IMR-90 (cell line): ENCODE data around the gene GALNT13. TPM values are rescaled to one million over a fixed set of nuclear protein-coding genes. Genes with fewer than 3 reads are reported as not detected.

Experiments used
- ATAC-seq: fragments of 200-7000 bp; cut with Tn5 transposase; 2 replicates; pipeline ENCODE4 v1.9.1; 2020; ENCODE audit warnings: low read depth, mild to moderate bottlenecking, moderate library complexity
- BruUV-seq: library from RNA; stranded (reverse); fragments of 400-500 nt; replicated peaks from 2 replicates; lab custom pipeline; 2021; lab: Mats Ljungman, UMichigan
- CTCF ChIA-PET: fragments of 300-600 bp; formaldehyde crosslinking; extraction: SDS; loops from one replicate; lab custom pipeline; 2021; ENCODE audit warnings: antibody characterized with exemption; lab: Yijun Ruan, JAX
- POLR2A ChIA-PET: fragments of 300-600 bp; sonication (Branson Sonifier 250); formaldehyde crosslinking; loops from one replicate; lab custom pipeline; 2022; ENCODE audit warnings: antibody characterized with exemption; ENCODE audit not compliant: unreplicated experiment; lab: Charles Lee
- DNase-seq: peaks from one replicate; pipeline ENCODE4 v3.0.0; 2013
- H2AFZ ChIP-seq: replicated peaks from 2 replicates; pipeline ENCODE3; 2013; ENCODE audit warnings: low read length, mild to moderate bottlenecking; ENCODE audit not compliant: poor library complexity
- H2AK5ac ChIP-seq: 2 replicates; pipeline ENCODE4 v1.6.1; 2013; ENCODE audit warnings: low read depth, low read length, inconsistent platforms
- H2AK9ac ChIP-seq: replicated peaks from 2 replicates; pipeline ENCODE3; 2013; ENCODE audit warnings: mild to moderate bottlenecking, low read depth, low read length, moderate library complexity; ENCODE audit not compliant: poor library complexity
- H2BK120ac ChIP-seq: 2 replicates; pipeline ENCODE4 v1.6.1; 2013; ENCODE audit warnings: low read depth, low read length, inconsistent platforms
- H2BK15ac ChIP-seq: 3 replicates; pipeline ENCODE4 v1.6.1; 2013; ENCODE audit warnings: low read depth, low read length, inconsistent platforms
- H2BK20ac ChIP-seq: 2 replicates; pipeline ENCODE4 v1.6.1; 2013; ENCODE audit warnings: low read depth, mild to moderate bottlenecking, inconsistent platforms, low read length, moderate library complexity
- H2BK5ac ChIP-seq: 2 replicates; pipeline ENCODE4 v1.6.1; 2013; ENCODE audit warnings: mild to moderate bottlenecking, low read depth, low read length, inconsistent platforms; ENCODE audit not compliant: poor library complexity, severe bottlenecking
- H3K14ac ChIP-seq: replicated peaks from 2 replicates; pipeline ENCODE4 v1.6.1; 2013; ENCODE audit warnings: low read depth, low read length, inconsistent platforms
- H3K18ac ChIP-seq: 2 replicates; pipeline ENCODE4 v1.6.1; 2013; ENCODE audit warnings: low read depth, low read length, control low read depth
- H3K23ac ChIP-seq: 2 replicates; pipeline ENCODE4 v1.6.1; 2013; ENCODE audit warnings: low read depth, low read length, inconsistent platforms
- H3K27ac ChIP-seq: 2 replicates; pipeline ENCODE4 v1.5.1; 2013; ENCODE audit warnings: mild to moderate bottlenecking, control low read depth, low read length; ENCODE audit not compliant: insufficient read depth
- H3K27me3 ChIP-seq: 2 replicates; pipeline ENCODE4 v1.6.1; 2013; ENCODE audit warnings: low read length; ENCODE audit not compliant: control insufficient read depth, insufficient read depth
- H3K36me3 ChIP-seq: 2 replicates; pipeline ENCODE4 v1.6.1; 2013; ENCODE audit warnings: low read length, mixed read lengths; ENCODE audit not compliant: control insufficient read depth, insufficient read depth
- H3K4ac ChIP-seq: 2 replicates; pipeline ENCODE4 v1.6.1; 2013; ENCODE audit warnings: low read depth, low read length, inconsistent platforms
- H3K4me1 ChIP-seq: 2 replicates; pipeline ENCODE4 v1.6.1; 2013; ENCODE audit warnings: low read length, mixed read lengths; ENCODE audit not compliant: control insufficient read depth, insufficient read depth
- H3K4me2 ChIP-seq: 2 replicates; pipeline ENCODE4 v1.6.1; 2013; ENCODE audit warnings: low read depth, mild to moderate bottlenecking, control low read depth, low read length, moderate library complexity
- H3K4me3 ChIP-seq: 2 replicates; pipeline ENCODE4 v1.5.1; 2013; ENCODE audit warnings: low read depth, mild to moderate bottlenecking, control low read depth, low read length, moderate library complexity; ENCODE audit not compliant: insufficient read depth
- H3K56ac ChIP-seq: 2 replicates; pipeline ENCODE4 v1.6.1; 2013; ENCODE audit warnings: low read length, inconsistent platforms; ENCODE audit not compliant: insufficient read depth; ENCODE audit errors: extremely low read depth
- H3K79me1 ChIP-seq, 2 experiments: 2 replicates each; pipeline ENCODE4 v1.6.1; 2013; ENCODE audit warnings: low read length in 2 of 2, inconsistent platforms in 1 of 2, low read depth in 1 of 2
- H3K9ac ChIP-seq: 2 replicates; pipeline ENCODE4 v1.6.1; 2013; ENCODE audit warnings: low read depth, low read length, control low read depth
- H3K9me1 ChIP-seq: 2 replicates; pipeline ENCODE4 v1.6.1; 2013; ENCODE audit warnings: low read length, inconsistent platforms; ENCODE audit not compliant: insufficient read depth
- H3K9me3 ChIP-seq: 2 replicates; pipeline ENCODE4 v1.6.1; 2013; ENCODE audit warnings: low read length; ENCODE audit not compliant: control insufficient read depth, insufficient read depth
- H4K20me1 ChIP-seq: 2 replicates; pipeline ENCODE4 v1.6.1; 2013; ENCODE audit warnings: low read length, inconsistent platforms; ENCODE audit not compliant: insufficient read depth
- H4K5ac ChIP-seq: 2 replicates; pipeline ENCODE4 v1.6.1; 2013; ENCODE audit warnings: mild to moderate bottlenecking, low read depth, low read length, control low read depth
- H4K8ac ChIP-seq, 2 experiments: 2 replicates each; pipeline ENCODE4 v1.6.1; 2013; ENCODE audit warnings: low read depth in 2 of 2, low read length in 2 of 2, control low read depth in 1 of 2, inconsistent platforms in 1 of 2
- H4K91ac ChIP-seq: 2 replicates; pipeline ENCODE4 v1.6.1; 2013; ENCODE audit warnings: low read depth, low read length, inconsistent platforms; ENCODE audit not compliant: insufficient read depth
- BHLHE40 ChIP-seq: fragments of 150-350 bp; IDR thresholded peaks from 2 replicates; pipeline ENCODE4 v1.6.1; 2016; ENCODE audit warnings: mild to moderate bottlenecking, low read depth, low read length
- CEBPB ChIP-seq: IDR thresholded peaks from 2 replicates; pipeline ENCODE4 v1.6.1; 2012; ENCODE audit warnings: low read depth, low read length, improper control_type of control experiment
- CHD1 ChIP-seq: IDR thresholded peaks from 2 replicates; pipeline ENCODE4 v1.6.1; 2012; ENCODE audit warnings: low read depth, low read length, improper control_type of control experiment
- MAFK ChIP-seq: IDR thresholded peaks from 2 replicates; pipeline ENCODE4 v1.6.1; 2012; ENCODE audit warnings: low read depth, low read length, improper control_type of control experiment
- MAZ ChIP-seq: IDR thresholded peaks from 2 replicates; pipeline ENCODE4 v1.6.1; 2012; ENCODE audit warnings: low read depth, mild to moderate bottlenecking, low read length, improper control_type of control experiment, moderate library complexity, borderline replicate concordance
- MXI1 ChIP-seq: IDR thresholded peaks from 2 replicates; pipeline ENCODE4 v1.6.1; 2012; ENCODE audit warnings: low read depth, mild to moderate bottlenecking, low read length, moderate library complexity, borderline replicate concordance
- POLR2A ChIP-seq: IDR thresholded peaks from 2 replicates; pipeline ENCODE4 v1.6.1; 2012; ENCODE audit warnings: mild to moderate bottlenecking, low read depth, low read length
- RAD21 ChIP-seq: IDR thresholded peaks from 2 replicates; pipeline ENCODE4 v1.6.1; 2012; ENCODE audit warnings: low read length, improper control_type of control experiment
- RCOR1 ChIP-seq: IDR thresholded peaks from 2 replicates; pipeline ENCODE4 v1.6.1; 2012; ENCODE audit warnings: mild to moderate bottlenecking, low read length, improper control_type of control experiment; ENCODE audit not compliant: insufficient replicate concordance
- RFX5 ChIP-seq: IDR thresholded peaks from 2 replicates; pipeline ENCODE4 v1.8.0; 2012; ENCODE audit warnings: low read depth, mild to moderate bottlenecking, low read length, moderate library complexity
- WGBS, 2 experiments: methylation state at CpG; one replicate each; pipeline versions ENCODE4 v1.1.5 to v1.1.7; 2013; ENCODE audit warnings: missing lambda C conversion rate in 2 of 2; ENCODE audit not compliant: insufficient read length in 1 of 2; ENCODE audit errors: extremely low coverage in 2 of 2; 5-methylcytosine and 5-hydroxymethylcytosine counted together
- dilution Hi-C: fragments of 300-500 bp; cut with HindIII; formaldehyde crosslinking; loops from one replicate; pipeline ENCODE4 v1.14.3; 2018; ENCODE audit warnings: low sequenced_read_pairs; ENCODE audit not compliant: unreplicated experiment
- in situ Hi-C: fragments of 300-500 bp; cut with MboI; formaldehyde crosslinking; loops from 3 replicates; pipeline ENCODE4 v1.14.3; 2019; ENCODE audit warnings: low sequenced_read_pairs, inconsistent platforms, mixed read lengths
- intact Hi-C: fragments of 100-400 bp; cut with micrococcal nuclease; formaldehyde crosslinking; loops from 2 replicates; pipeline ENCODE4 v1.10.0; 2022
- polyA plus RNA-seq, 3 experiments: library from polyadenylated mRNA; depleted of rRNA; stranded (reverse); fragments of >200 nt; gene quantifications; 2 replicates each; pipeline ENCODE4 v1.2.3, GENCODE V29; 2012; ENCODE audit warnings: low replicate concordance in 1 of 3
- total RNA-seq: library from RNA; depleted of rRNA; stranded (reverse); fragments of >200 nt; gene quantifications from 2 replicates; pipeline ENCODE4 v1.2.3, GENCODE V29; 2012
- TF ChIP-seq, protein P1 (sequence below): conservative IDR thresholded peaks from 2 replicates; pipeline ENCODE4 v1.5.1; 2012; ENCODE audit warnings: mild to moderate bottlenecking, low read depth, low read length, improper control_type of control experiment

Gene GALNT13
- total and polyA plus RNA-seq, 2 of the 4 experiments (the other 2 are of a cell fraction), result 0.03 TPM; not detected in 1

DNA sequence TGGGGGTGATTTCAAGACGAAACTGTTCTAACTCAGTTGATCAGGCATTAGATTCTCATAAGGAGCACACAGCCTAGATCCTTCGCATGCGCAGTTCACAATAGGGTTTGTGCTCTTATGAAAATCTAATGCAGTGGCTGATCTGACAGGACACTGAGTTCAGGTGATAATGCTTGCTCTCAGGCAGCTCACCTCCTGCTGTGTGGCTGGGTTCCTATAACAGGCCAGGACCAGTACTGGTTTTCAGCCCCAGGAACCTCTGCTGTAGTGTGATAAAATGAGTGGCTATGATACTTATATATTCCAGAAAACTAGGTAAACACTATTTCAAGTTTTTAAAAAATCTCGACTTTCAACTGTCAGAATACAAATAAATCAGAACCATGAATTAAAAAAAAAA is 271.4 kb downstream of the GALNT13 start:
- no peaks in the 10 kb centered on the region for H3K36me3 ChIP-seq
- no peaks in the 10 kb centered on the region for H3K79me1 ChIP-seq
- no peak overlapping the region for H3K4me2 ChIP-seq
- 40% methylated on average over 1 of the region's 4 CpGs; no CpG with 5 or more reads in 1 of the 2 experiments for WGBS, 2 experiments
- H2BK20ac ChIP-seq, result no peak overlapping the region
- H4K91ac ChIP-seq, result no peak overlapping the region
- no peak overlapping the region for H3K4me3 ChIP-seq
- no peak overlapping the region for H4K5ac ChIP-seq
- dilution Hi-C loops, result no loop called here
- H4K20me1 ChIP-seq, result no peaks in the 10 kb centered on the region
- no peak overlapping the region for H2AK9ac ChIP-seq
- H2BK15ac ChIP-seq, result no peak overlapping the region
- no peaks in the 10 kb centered on the region; the same call in 1 of the 2 replicates for H3K9me3 ChIP-seq
- no peak overlapping the region for H3K14ac ChIP-seq
- H3K9ac ChIP-seq, result no peak overlapping the region
- no peaks in the 10 kb centered on the region for H3K4me1 ChIP-seq
- no peaks in the 10 kb centered on the region for H3K27me3 ChIP-seq
- ChIA-PET POLR2A (no interaction called here), CTCF (no interaction called here)
- in situ Hi-C loops, result no loop called here
- no peak overlapping the region for H2BK120ac ChIP-seq
- H2AFZ ChIP-seq, result no peak overlapping the region
- no TSS peak for BruUV-seq
- no peak for DNase-seq
- no peaks in the 10 kb centered on the region for H3K9me1 ChIP-seq
- TF ChIP-seq RFX5, result no peak
- no peak for TF ChIP-seq BHLHE40
- TF ChIP-seq RAD21, result no peak
- no peak for TF ChIP-seq POLR2A
- TF ChIP-seq MXI1, result no peak
- no peak for TF ChIP-seq CHD1
- TF ChIP-seq RCOR1, result no peak
- TF ChIP-seq CEBPB, result no peak
- TF ChIP-seq, protein P1, sequence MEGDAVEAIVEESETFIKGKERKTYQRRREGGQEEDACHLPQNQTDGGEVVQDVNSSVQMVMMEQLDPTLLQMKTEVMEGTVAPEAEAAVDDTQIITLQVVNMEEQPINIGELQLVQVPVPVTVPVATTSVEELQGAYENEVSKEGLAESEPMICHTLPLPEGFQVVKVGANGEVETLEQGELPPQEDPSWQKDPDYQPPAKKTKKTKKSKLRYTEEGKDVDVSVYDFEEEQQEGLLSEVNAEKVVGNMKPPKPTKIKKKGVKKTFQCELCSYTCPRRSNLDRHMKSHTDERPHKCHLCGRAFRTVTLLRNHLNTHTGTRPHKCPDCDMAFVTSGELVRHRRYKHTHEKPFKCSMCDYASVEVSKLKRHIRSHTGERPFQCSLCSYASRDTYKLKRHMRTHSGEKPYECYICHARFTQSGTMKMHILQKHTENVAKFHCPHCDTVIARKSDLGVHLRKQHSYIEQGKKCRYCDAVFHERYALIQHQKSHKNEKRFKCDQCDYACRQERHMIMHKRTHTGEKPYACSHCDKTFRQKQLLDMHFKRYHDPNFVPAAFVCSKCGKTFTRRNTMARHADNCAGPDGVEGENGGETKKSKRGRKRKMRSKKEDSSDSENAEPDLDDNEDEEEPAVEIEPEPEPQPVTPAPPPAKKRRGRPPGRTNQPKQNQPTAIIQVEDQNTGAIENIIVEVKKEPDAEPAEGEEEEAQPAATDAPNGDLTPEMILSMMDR, result no peak
- no peak for TF ChIP-seq MAZ
- TF ChIP-seq MAFK, result no peak
- H2AK5ac ChIP-seq, result no peak overlapping the region
- no peak for ATAC-seq
- H3K23ac ChIP-seq, result no peak overlapping the region
- H2BK5ac ChIP-seq, result no peak overlapping the region
- H3K56ac ChIP-seq, result no peak overlapping the region
- H4K8ac ChIP-seq, result no peak overlapping the region
- no peak overlapping the region for H3K4ac ChIP-seq
- intact Hi-C loops, result loop anchor here (5.0 kb wide), 1 partner anchor 271 kb away; the partner anchor contains the start of gene GALNT13
- H3K27ac ChIP-seq, result no peak overlapping the region
- H3K18ac ChIP-seq, result no peak overlapping the region
